Colonic mucosa (tissue), 4 donors: ENCODE results near the gene CENPM. TPM values are rescaled to one million over a fixed set of nuclear protein-coding genes. Genes with fewer than 3 reads are reported as not detected.
"Not testable (repeated sequence)": the region's sequence is repeated elsewhere in the genome, so short reads cannot be mapped to it uniquely, and the experiment has no call there.

ENCODE experiments used
- DNase-seq: peaks from one replicate; pipeline ENCODE4 v3.0.0-alpha.2; 2020
- H3K27ac ChIP-seq: fragments of 200-600 bp; one replicate; pipeline ENCODE4 v1.8.0; 2021
- H3K27me3 ChIP-seq: fragments of 200-600 bp; one replicate; pipeline ENCODE4 v1.8.0; 2021
- H3K36me3 ChIP-seq: fragments of 200-600 bp; one replicate; pipeline ENCODE4 v1.8.0; 2021
- H3K4me1 ChIP-seq: fragments of 200-600 bp; one replicate; pipeline ENCODE4 v1.8.0; 2021; ENCODE audit warnings: mild to moderate bottlenecking
- H3K4me3 ChIP-seq: fragments of 200-600 bp; one replicate; pipeline ENCODE4 v1.8.0; 2021
- H3K9ac ChIP-seq, 2 donors: one replicate each; pipeline ENCODE4 v1.7.0; 2013; ENCODE audit warnings: control low read depth in 2 of 2, low read depth in 2 of 2, low read length in 2 of 2
- H3K9me3 ChIP-seq: fragments of 200-600 bp; one replicate; pipeline ENCODE4 v1.8.0; 2021
- CTCF ChIP-seq: fragments of 200-600 bp; IDR thresholded peaks from one replicate; pipeline ENCODE4 v1.8.0; 2022; ENCODE audit warnings: antibody characterized with exemption, mild to moderate bottlenecking
- intact Hi-C: fragments of 100-400 bp; cut with DNase I; formaldehyde crosslinking; loops from one replicate; pipeline ENCODE4 v1.14.1; 2022
- total RNA-seq, 2 donors: library from RNA; stranded (reverse); fragmentation: NEBNext Ultra II Directional in 1 of 2; extraction: Animal tissue kit (Norgen Biotek cat#: 25700) in 1 of 2; gene quantifications; one replicate each; pipeline ENCODE4 v1.2.1, GENCODE V29; 2021
- donor health status: healthy.
- donor health status: DM: no; HTN: no; CAD: no.
- donor health status: DM: no; HTN: no; CAD: no.

CENPM gene
- total RNA-seq, 2 donors from 2014 or later = 13.7 to 64.3 TPM

GRCh38 chr22:41949297-41949965 lies 2.5 kb upstream of the CENPM start:
- Histone ChIP-seq H3K4me3 (no peak overlapping the region), H3K27me3 (no peaks in the 10 kb centered on the region), H3K9ac (no peak overlapping the region), H3K36me3 (no peaks in the 10 kb centered on the region), H3K27ac (no peak overlapping the region), H3K4me1 (peaks cover 8% of the 10 kb centered on the region), H3K9me3 (no peaks in the 10 kb centered on the region)
- no peak for DNase-seq
- no peak for TF ChIP-seq CTCF
- intact Hi-C loops = no loop called here

- DNase-seq, intact Hi-C loops, H3K4me3 ChIP-seq, H3K9me3 ChIP-seq, H3K27ac ChIP-seq, H3K36me3 ChIP-seq, H3K27me3 ChIP-seq, H3K4me1 ChIP-seq, H3K9ac ChIP-seq: not testable (repeated sequence)
These were observed 2.0 kb upstream of the CENPM start for GRCh38 chr22:41948928-41949296.

- Histone ChIP-seq H3K27me3 (no peaks in the 10 kb centered on the region), H3K27ac (no peak overlapping the region), H3K4me1 (peaks cover 8% of the 10 kb centered on the region), H3K36me3 (no peaks in the 10 kb centered on the region), H3K9ac (no peak overlapping the region), H3K4me3 (no peak overlapping the region), H3K9me3 (no peaks in the 10 kb centered on the region)
- intact Hi-C loops = no loop called here
- TF ChIP-seq CTCF = no peak
- no peak for DNase-seq
These were observed 1.2 kb upstream of the CENPM start for GRCh38 chr22:41948142-41948541.

GRCh38 chr22:41947424-41948080 lies 600 bp upstream of the CENPM start:
- Histone ChIP-seq H3K9ac (peak overlapping the region; percentile 19 to 78), H3K4me3 (peak overlapping the region; percentile 87), H3K4me1 (peaks cover 8% of the 10 kb centered on the region), H3K36me3 (no peaks in the 10 kb centered on the region), H3K27me3 (no peaks in the 10 kb centered on the region), H3K9me3 (no peaks in the 10 kb centered on the region), H3K27ac (no peak overlapping the region)
- DNase-seq = no peak
- intact Hi-C loops = no loop called here
- TF ChIP-seq CTCF = no peak

- no peaks in the 10 kb centered on the region for H3K9me3 ChIP-seq
- H3K27me3 ChIP-seq = no peaks in the 10 kb centered on the region
- H3K36me3 ChIP-seq = no peaks in the 10 kb centered on the region
- H3K4me1 ChIP-seq = peaks cover 8% of the 10 kb centered on the region
- peak overlapping the region in 1 of 2 donors; percentile 48 for H3K9ac ChIP-seq
- peak; percentile 66 for DNase-seq
- H3K27ac ChIP-seq = peak overlapping the region; percentile 54
- no peak overlapping the region for H3K4me3 ChIP-seq
- TF ChIP-seq CTCF = no peak
- intact Hi-C loops = loop anchor here (5.0 kb wide), 2 partner anchors 196 to 246 kb away; partner anchors contain the start of gene MEI1
These were observed 3.2 kb downstream of the CENPM start for GRCh38 chr22:41943661-41944209.
